K562 (cell line): ENCODE results near the gene DNAJC2. TPM values are rescaled to one million over a fixed set of nuclear protein-coding genes. Genes with fewer than 3 reads are reported as not detected.

Experiments used
- ARID3A ChIP-seq: IDR thresholded peaks from 2 replicates; pipeline ENCODE4 v1.6.1; 2012; ENCODE audit warnings: low read depth, low read length, improper control_type of control experiment, borderline replicate concordance
- ARNT ChIP-seq, 2 experiments: fragments of 450-650 bp; IDR thresholded peaks; 2 replicates each; pipeline ENCODE4 v1.6.1; 2016; ENCODE audit warnings: mild to moderate bottlenecking in 1 of 2
- BMI1 ChIP-seq: fragments of 150-350 bp; IDR thresholded peaks from 2 replicates; pipeline ENCODE4 v1.6.1; 2014; ENCODE audit warnings: low read length
- DPF2 ChIP-seq: fragments of 450-650 bp; IDR thresholded peaks from 2 replicates; pipeline ENCODE4 v1.6.1; 2016
- HDAC2 ChIP-seq: fragments of 450-650 bp; IDR thresholded peaks from 2 replicates; pipeline ENCODE4 v1.6.1; 2016; ENCODE audit warnings: mild to moderate bottlenecking
- HSF4 ChIP-seq: fragments of 250-450 bp; sonication (Bioruptor Pico); IDR thresholded peaks from 2 replicates; pipeline ENCODE4 v2.1.2; 2022; ENCODE audit warnings: mild to moderate bottlenecking, moderate library complexity, borderline replicate concordance
- IRF9 ChIP-seq: fragments of 450-650 bp; IDR thresholded peaks from 2 replicates; pipeline ENCODE4 v1.6.1; 2016; ENCODE audit warnings: missing biosample characterization, missing genetic modification characterization
- L3MBTL2 ChIP-seq: fragments of 450-650 bp; IDR thresholded peaks from 2 replicates; pipeline ENCODE4 v1.6.1; 2016; ENCODE audit warnings: mild to moderate bottlenecking, moderate library complexity
- MGA ChIP-seq: fragments of 450-650 bp; IDR thresholded peaks from 2 replicates; pipeline ENCODE4 v1.6.1; 2016; ENCODE audit warnings: mild to moderate bottlenecking, moderate library complexity
- NCOA1 ChIP-seq: fragments of 450-650 bp; IDR thresholded peaks from 2 replicates; pipeline ENCODE4 v1.6.1; 2016; ENCODE audit warnings: low read depth
- NCOA6 ChIP-seq: fragments of 450-650 bp; IDR thresholded peaks from 2 replicates; pipeline ENCODE4 v1.6.1; 2017; ENCODE audit warnings: mild to moderate bottlenecking
- PTTG1 ChIP-seq: fragments of 450-650 bp; IDR thresholded peaks from 2 replicates; pipeline ENCODE4 v1.6.1; 2016; ENCODE audit warnings: low read depth, mild to moderate bottlenecking, missing genetic modification characterization, missing compliant biosample characterization
- RBFOX2 ChIP-seq: fragments of 200-400 bp; formaldehyde crosslinking; IDR thresholded peaks from 2 replicates; pipeline ENCODE4 v1.6.1; 2017; ENCODE audit warnings: low read depth, mild to moderate bottlenecking, low read length, moderate library complexity
- RBM22 ChIP-seq: fragments of 200-400 bp; formaldehyde crosslinking; IDR thresholded peaks from 2 replicates; pipeline ENCODE4 v1.6.1; 2018; ENCODE audit warnings: low read length, low read depth; ENCODE audit not compliant: poor library complexity, severe bottlenecking
- ZNF143 ChIP-seq: sonication (generic); formaldehyde crosslinking; IDR thresholded peaks from 2 replicates; pipeline ENCODE4 v1.9.0; 2022; ENCODE audit warnings: mild to moderate bottlenecking, missing genetic modification reagents
- polyA plus RNA-seq, 8 experiments: library from polyadenylated mRNA; depleted of rRNA in 4 of 8; stranded (reverse) in 5 of 8; unstranded in 3 of 8; fragments of >200 nt; fragmentation: Nextera tagmentation in 2 of 8; fragmentation: Illumina TruSeq in 1 of 8; extraction: Ambion mirVana in 2 of 8; extraction: Trizol in 1 of 8; gene quantifications; 2 replicates each; pipeline versions ENCODE4 v1.2.1 to v1.2.3, GENCODE V29; 2011 to 2014; ENCODE audit warnings: inconsistent platforms in 1 of 8, missing spikeins in 1 of 8
- total RNA-seq, 7 experiments: library from RNA; depleted of rRNA in 6 of 7; stranded (reverse); fragments of >200 nt in 6 of 7; fragmentation: Illumina TruSeq in 2 of 7; extraction: Trizol in 2 of 7; gene quantifications; 2 replicates each; pipeline versions ENCODE4 v1.2.1 to v1.2.3, GENCODE V29; 2011 to 2021; ENCODE audit warnings: low replicate concordance in 1 of 7

DNAJC2 gene
- total and polyA plus RNA-seq, 9 of the 15 experiments (the other 6 are each of a cell fraction or from before 2014, with no cell fraction given), result 40.2 to 157 (median 92.1) TPM

- TF ChIP-seq MGA (peak; percentile 87), BMI1 (0 out of 2 replicates have a peak, but pooled peaks have one; percentile 13), NCOA1 (peak; percentile 97), NCOA6 (no peak), PTTG1 (tag) (no peak), L3MBTL2 (peak; percentile 98), HSF4 (CRISPR knock-in tag) (0 out of 2 replicates have a peak, but pooled peaks have one; percentile 31), IRF9 (tag) (no peak), ARID3A (no peak), RBFOX2 (peak; percentile 98), DPF2 (0 out of 2 replicates have a peak, but pooled peaks have one; percentile 37), HDAC2 (peak; percentile 62), RBM22 (peak; percentile 44), ARNT (IDR thresholded peaks at IDR 0.05) (peak; percentile 50 to 77; a peak in 2 of 4 replicates), ZNF143 (CRISPR knock-in tag) (no peak)
These were observed at the start of gene DNAJC2 (continued) for GRCh38 chr7:103344453-103345149.
